IMR-90 (cell line): Measurements from ENCODE around the gene PTPRO. TPM values are rescaled to one million over a fixed set of nuclear protein-coding genes. Genes with fewer than 3 reads are reported as not detected.

Experiments
- ATAC-seq: fragments of 200-7000 bp; cut with Tn5 transposase; 2 replicates; pipeline ENCODE4 v1.9.1; 2020; ENCODE audit warnings: low read depth, mild to moderate bottlenecking, moderate library complexity
- BruUV-seq: library from RNA; stranded (reverse); fragments of 400-500 nt; replicated peaks from 2 replicates; lab custom pipeline; 2021; lab: Mats Ljungman, UMichigan
- CTCF ChIA-PET: fragments of 300-600 bp; formaldehyde crosslinking; extraction: SDS; loops from one replicate; lab custom pipeline; 2021; ENCODE audit warnings: antibody characterized with exemption; lab: Yijun Ruan, JAX
- POLR2A ChIA-PET: fragments of 300-600 bp; sonication (Branson Sonifier 250); formaldehyde crosslinking; loops from one replicate; lab custom pipeline; 2022; ENCODE audit warnings: antibody characterized with exemption; ENCODE audit not compliant: unreplicated experiment; lab: Charles Lee
- DNase-seq: peaks from one replicate; pipeline ENCODE4 v3.0.0; 2013
- H2AFZ ChIP-seq: replicated peaks from 2 replicates; pipeline ENCODE3; 2013; ENCODE audit warnings: low read length, mild to moderate bottlenecking; ENCODE audit not compliant: poor library complexity
- H2AK5ac ChIP-seq: 2 replicates; pipeline ENCODE4 v1.6.1; 2013; ENCODE audit warnings: low read depth, low read length, inconsistent platforms
- H2AK9ac ChIP-seq: replicated peaks from 2 replicates; pipeline ENCODE3; 2013; ENCODE audit warnings: mild to moderate bottlenecking, low read depth, low read length, moderate library complexity; ENCODE audit not compliant: poor library complexity
- H2BK120ac ChIP-seq: 2 replicates; pipeline ENCODE4 v1.6.1; 2013; ENCODE audit warnings: low read depth, low read length, inconsistent platforms
- H2BK15ac ChIP-seq: 3 replicates; pipeline ENCODE4 v1.6.1; 2013; ENCODE audit warnings: low read depth, low read length, inconsistent platforms
- H2BK20ac ChIP-seq: 2 replicates; pipeline ENCODE4 v1.6.1; 2013; ENCODE audit warnings: low read depth, mild to moderate bottlenecking, inconsistent platforms, low read length, moderate library complexity
- H2BK5ac ChIP-seq: 2 replicates; pipeline ENCODE4 v1.6.1; 2013; ENCODE audit warnings: mild to moderate bottlenecking, low read depth, low read length, inconsistent platforms; ENCODE audit not compliant: poor library complexity, severe bottlenecking
- H3K14ac ChIP-seq: replicated peaks from 2 replicates; pipeline ENCODE4 v1.6.1; 2013; ENCODE audit warnings: low read depth, low read length, inconsistent platforms
- H3K18ac ChIP-seq: 2 replicates; pipeline ENCODE4 v1.6.1; 2013; ENCODE audit warnings: low read depth, low read length, control low read depth
- H3K23ac ChIP-seq: 2 replicates; pipeline ENCODE4 v1.6.1; 2013; ENCODE audit warnings: low read depth, low read length, inconsistent platforms
- H3K27ac ChIP-seq: 2 replicates; pipeline ENCODE4 v1.5.1; 2013; ENCODE audit warnings: mild to moderate bottlenecking, control low read depth, low read length; ENCODE audit not compliant: insufficient read depth
- H3K27me3 ChIP-seq: 2 replicates; pipeline ENCODE4 v1.6.1; 2013; ENCODE audit warnings: low read length; ENCODE audit not compliant: control insufficient read depth, insufficient read depth
- H3K36me3 ChIP-seq: 2 replicates; pipeline ENCODE4 v1.6.1; 2013; ENCODE audit warnings: low read length, mixed read lengths; ENCODE audit not compliant: control insufficient read depth, insufficient read depth
- H3K4ac ChIP-seq: 2 replicates; pipeline ENCODE4 v1.6.1; 2013; ENCODE audit warnings: low read depth, low read length, inconsistent platforms
- H3K4me1 ChIP-seq: 2 replicates; pipeline ENCODE4 v1.6.1; 2013; ENCODE audit warnings: low read length, mixed read lengths; ENCODE audit not compliant: control insufficient read depth, insufficient read depth
- H3K4me2 ChIP-seq: 2 replicates; pipeline ENCODE4 v1.6.1; 2013; ENCODE audit warnings: low read depth, mild to moderate bottlenecking, control low read depth, low read length, moderate library complexity
- H3K4me3 ChIP-seq: 2 replicates; pipeline ENCODE4 v1.5.1; 2013; ENCODE audit warnings: low read depth, mild to moderate bottlenecking, control low read depth, low read length, moderate library complexity; ENCODE audit not compliant: insufficient read depth
- H3K56ac ChIP-seq: 2 replicates; pipeline ENCODE4 v1.6.1; 2013; ENCODE audit warnings: low read length, inconsistent platforms; ENCODE audit not compliant: insufficient read depth; ENCODE audit errors: extremely low read depth
- H3K79me1 ChIP-seq, 2 experiments: 2 replicates each; pipeline ENCODE4 v1.6.1; 2013; ENCODE audit warnings: low read length in 2 of 2, inconsistent platforms in 1 of 2, low read depth in 1 of 2
- H3K9ac ChIP-seq: 2 replicates; pipeline ENCODE4 v1.6.1; 2013; ENCODE audit warnings: low read depth, low read length, control low read depth
- H3K9me1 ChIP-seq: 2 replicates; pipeline ENCODE4 v1.6.1; 2013; ENCODE audit warnings: low read length, inconsistent platforms; ENCODE audit not compliant: insufficient read depth
- H3K9me3 ChIP-seq: 2 replicates; pipeline ENCODE4 v1.6.1; 2013; ENCODE audit warnings: low read length; ENCODE audit not compliant: control insufficient read depth, insufficient read depth
- H4K20me1 ChIP-seq: 2 replicates; pipeline ENCODE4 v1.6.1; 2013; ENCODE audit warnings: low read length, inconsistent platforms; ENCODE audit not compliant: insufficient read depth
- H4K5ac ChIP-seq: 2 replicates; pipeline ENCODE4 v1.6.1; 2013; ENCODE audit warnings: mild to moderate bottlenecking, low read depth, low read length, control low read depth
- H4K8ac ChIP-seq, 2 experiments: 2 replicates each; pipeline ENCODE4 v1.6.1; 2013; ENCODE audit warnings: low read depth in 2 of 2, low read length in 2 of 2, control low read depth in 1 of 2, inconsistent platforms in 1 of 2
- H4K91ac ChIP-seq: 2 replicates; pipeline ENCODE4 v1.6.1; 2013; ENCODE audit warnings: low read depth, low read length, inconsistent platforms; ENCODE audit not compliant: insufficient read depth
- FOS ChIP-seq: fragments of 150-350 bp; IDR thresholded peaks from 2 replicates; pipeline ENCODE4 v1.6.1; 2016; ENCODE audit warnings: low read depth, low read length
- MAFK ChIP-seq: IDR thresholded peaks from 2 replicates; pipeline ENCODE4 v1.6.1; 2012; ENCODE audit warnings: low read depth, low read length, improper control_type of control experiment
- MAZ ChIP-seq: IDR thresholded peaks from 2 replicates; pipeline ENCODE4 v1.6.1; 2012; ENCODE audit warnings: low read depth, mild to moderate bottlenecking, low read length, improper control_type of control experiment, moderate library complexity, borderline replicate concordance
- MXI1 ChIP-seq: IDR thresholded peaks from 2 replicates; pipeline ENCODE4 v1.6.1; 2012; ENCODE audit warnings: low read depth, mild to moderate bottlenecking, low read length, moderate library complexity, borderline replicate concordance
- NFE2L2 ChIP-seq: fragments of 150-350 bp; IDR thresholded peaks from 2 replicates; pipeline ENCODE4 v1.6.1; 2016; ENCODE audit warnings: low read depth, mild to moderate bottlenecking, low read length
- RAD21 ChIP-seq: IDR thresholded peaks from 2 replicates; pipeline ENCODE4 v1.6.1; 2012; ENCODE audit warnings: low read length, improper control_type of control experiment
- RFX5 ChIP-seq: IDR thresholded peaks from 2 replicates; pipeline ENCODE4 v1.8.0; 2012; ENCODE audit warnings: low read depth, mild to moderate bottlenecking, low read length, moderate library complexity
- SMC3 ChIP-seq: fragments of 150-350 bp; IDR thresholded peaks from 2 replicates; pipeline ENCODE4 v1.6.1; 2016; ENCODE audit warnings: low read depth, mild to moderate bottlenecking, antibody characterized with exemption, low read length, moderate library complexity
- WGBS, 2 experiments: methylation state at CpG; one replicate each; pipeline versions ENCODE4 v1.1.5 to v1.1.7; 2013; ENCODE audit warnings: missing lambda C conversion rate in 2 of 2; ENCODE audit not compliant: insufficient read length in 1 of 2; ENCODE audit errors: extremely low coverage in 2 of 2; 5-methylcytosine and 5-hydroxymethylcytosine counted together
- dilution Hi-C: fragments of 300-500 bp; cut with HindIII; formaldehyde crosslinking; loops from one replicate; pipeline ENCODE4 v1.14.3; 2018; ENCODE audit warnings: low sequenced_read_pairs; ENCODE audit not compliant: unreplicated experiment
- in situ Hi-C: fragments of 300-500 bp; cut with MboI; formaldehyde crosslinking; loops from 3 replicates; pipeline ENCODE4 v1.14.3; 2019; ENCODE audit warnings: low sequenced_read_pairs, inconsistent platforms, mixed read lengths
- intact Hi-C: fragments of 100-400 bp; cut with micrococcal nuclease; formaldehyde crosslinking; loops from 2 replicates; pipeline ENCODE4 v1.10.0; 2022
- polyA plus RNA-seq, 3 experiments: library from polyadenylated mRNA; depleted of rRNA; stranded (reverse); fragments of >200 nt; gene quantifications; 2 replicates each; pipeline ENCODE4 v1.2.3, GENCODE V29; 2012; ENCODE audit warnings: low replicate concordance in 1 of 3
- total RNA-seq: library from RNA; depleted of rRNA; stranded (reverse); fragments of >200 nt; gene quantifications from 2 replicates; pipeline ENCODE4 v1.2.3, GENCODE V29; 2012
- TF ChIP-seq, protein P1 (sequence below): fragments of 150-350 bp; IDR thresholded peaks from 2 replicates; pipeline ENCODE4 v1.6.1; 2016; ENCODE audit warnings: low read depth, mild to moderate bottlenecking, low read length, moderate library complexity, borderline replicate concordance

Gene PTPRO
- total and polyA plus RNA-seq, 2 of the 4 experiments (the other 2 are of a cell fraction): 0.03 to 0.18 TPM

DNA sequence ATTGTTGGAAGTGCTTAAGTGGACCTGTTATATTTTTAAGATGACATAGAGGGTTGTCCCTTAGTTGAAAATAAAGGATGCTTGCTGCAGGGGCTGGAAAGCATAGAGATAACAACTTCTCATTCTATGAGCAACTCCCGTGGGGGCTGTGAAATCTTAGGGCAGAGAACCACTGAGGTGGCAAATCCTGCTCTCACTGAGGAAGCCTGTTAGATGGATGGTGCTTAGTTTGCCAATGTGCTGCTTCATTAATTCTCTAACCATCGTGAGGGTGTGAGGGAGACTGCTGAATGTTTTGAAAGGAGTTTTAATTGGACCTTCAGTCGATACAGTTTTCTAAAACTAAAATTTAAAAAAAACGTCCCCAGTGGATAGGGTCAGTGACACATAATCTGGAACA, 46.5 kb downstream of the PTPRO start:
- Histone ChIP-seq H3K9ac (no peak overlapping the region), H3K4ac (no peak overlapping the region), H4K91ac (no peak overlapping the region), H3K27me3 (no peaks in the 10 kb centered on the region), H4K20me1 (no peaks in the 10 kb centered on the region), H3K27ac (no peak overlapping the region), H3K56ac (no peak overlapping the region), H2BK20ac (no peak overlapping the region), H2BK5ac (no peak overlapping the region), H3K9me1 (no peaks in the 10 kb centered on the region), H3K4me1 (no peaks in the 10 kb centered on the region), H3K14ac (no peak overlapping the region), H2AFZ (no peak overlapping the region), H4K5ac (no peak overlapping the region), H3K23ac (no peak overlapping the region), H2AK9ac (no peak overlapping the region), H3K4me2 (no peak overlapping the region), H2BK120ac (no peak overlapping the region), H3K79me1 (no peaks in the 10 kb centered on the region), H2AK5ac (no peak overlapping the region), H4K8ac (no peak overlapping the region), H2BK15ac (no peak overlapping the region), H3K36me3 (no peaks in the 10 kb centered on the region), H3K9me3 (no peaks in the 10 kb centered on the region), H3K4me3 (no peak overlapping the region), H3K18ac (no peak overlapping the region)
- dilution Hi-C loops (no loop called here), intact Hi-C loops (no loop called here), in situ Hi-C loops (no loop called here)
- TF ChIP-seq MAZ (no peak), FOS (no peak), MAFK (no peak), SMC3 (no peak), RAD21 (no peak), RFX5 (no peak), MXI1 (no peak), NFE2L2 (no peak)
- TF ChIP-seq, protein P1, sequence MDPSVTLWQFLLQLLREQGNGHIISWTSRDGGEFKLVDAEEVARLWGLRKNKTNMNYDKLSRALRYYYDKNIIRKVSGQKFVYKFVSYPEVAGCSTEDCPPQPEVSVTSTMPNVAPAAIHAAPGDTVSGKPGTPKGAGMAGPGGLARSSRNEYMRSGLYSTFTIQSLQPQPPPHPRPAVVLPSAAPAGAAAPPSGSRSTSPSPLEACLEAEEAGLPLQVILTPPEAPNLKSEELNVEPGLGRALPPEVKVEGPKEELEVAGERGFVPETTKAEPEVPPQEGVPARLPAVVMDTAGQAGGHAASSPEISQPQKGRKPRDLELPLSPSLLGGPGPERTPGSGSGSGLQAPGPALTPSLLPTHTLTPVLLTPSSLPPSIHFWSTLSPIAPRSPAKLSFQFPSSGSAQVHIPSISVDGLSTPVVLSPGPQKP: no peak
- no CpG with 5 or more reads among the region's 4 CpGs for WGBS, 2 experiments
- ChIA-PET POLR2A (no interaction called here), CTCF (no interaction called here)
- no TSS peak for BruUV-seq
- DNase-seq: no peak
- ATAC-seq: no peak
